GM12801 (cell line): ENCODE data around the gene IL1A.

Experiments used
- TF ChIP-seq, protein P1 (sequence below): IDR thresholded peaks from one replicate; pipeline ENCODE4 v1.5.1; 2011; ENCODE audit warnings: control low read depth; ENCODE audit not compliant: insufficient read length; ENCODE audit errors: extremely low read depth

Gene IL1A, protein sequence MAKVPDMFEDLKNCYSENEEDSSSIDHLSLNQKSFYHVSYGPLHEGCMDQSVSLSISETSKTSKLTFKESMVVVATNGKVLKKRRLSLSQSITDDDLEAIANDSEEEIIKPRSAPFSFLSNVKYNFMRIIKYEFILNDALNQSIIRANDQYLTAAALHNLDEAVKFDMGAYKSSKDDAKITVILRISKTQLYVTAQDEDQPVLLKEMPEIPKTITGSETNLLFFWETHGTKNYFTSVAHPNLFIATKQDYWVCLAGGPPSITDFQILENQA

GRCh38 chr2:112784199-112785189, at the start of gene IL1A:
IL1A (minus strand) TSS chr2:112784493; CDS start chr2:112783770, 723 bp downstream.
- TF ChIP-seq, protein P1, sequence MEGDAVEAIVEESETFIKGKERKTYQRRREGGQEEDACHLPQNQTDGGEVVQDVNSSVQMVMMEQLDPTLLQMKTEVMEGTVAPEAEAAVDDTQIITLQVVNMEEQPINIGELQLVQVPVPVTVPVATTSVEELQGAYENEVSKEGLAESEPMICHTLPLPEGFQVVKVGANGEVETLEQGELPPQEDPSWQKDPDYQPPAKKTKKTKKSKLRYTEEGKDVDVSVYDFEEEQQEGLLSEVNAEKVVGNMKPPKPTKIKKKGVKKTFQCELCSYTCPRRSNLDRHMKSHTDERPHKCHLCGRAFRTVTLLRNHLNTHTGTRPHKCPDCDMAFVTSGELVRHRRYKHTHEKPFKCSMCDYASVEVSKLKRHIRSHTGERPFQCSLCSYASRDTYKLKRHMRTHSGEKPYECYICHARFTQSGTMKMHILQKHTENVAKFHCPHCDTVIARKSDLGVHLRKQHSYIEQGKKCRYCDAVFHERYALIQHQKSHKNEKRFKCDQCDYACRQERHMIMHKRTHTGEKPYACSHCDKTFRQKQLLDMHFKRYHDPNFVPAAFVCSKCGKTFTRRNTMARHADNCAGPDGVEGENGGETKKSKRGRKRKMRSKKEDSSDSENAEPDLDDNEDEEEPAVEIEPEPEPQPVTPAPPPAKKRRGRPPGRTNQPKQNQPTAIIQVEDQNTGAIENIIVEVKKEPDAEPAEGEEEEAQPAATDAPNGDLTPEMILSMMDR: no peak

- TF ChIP-seq, protein P1: no peak
These were observed 49.7 kb upstream of the IL1A start for GRCh38 chr2:112833976-112834375.

DNA sequence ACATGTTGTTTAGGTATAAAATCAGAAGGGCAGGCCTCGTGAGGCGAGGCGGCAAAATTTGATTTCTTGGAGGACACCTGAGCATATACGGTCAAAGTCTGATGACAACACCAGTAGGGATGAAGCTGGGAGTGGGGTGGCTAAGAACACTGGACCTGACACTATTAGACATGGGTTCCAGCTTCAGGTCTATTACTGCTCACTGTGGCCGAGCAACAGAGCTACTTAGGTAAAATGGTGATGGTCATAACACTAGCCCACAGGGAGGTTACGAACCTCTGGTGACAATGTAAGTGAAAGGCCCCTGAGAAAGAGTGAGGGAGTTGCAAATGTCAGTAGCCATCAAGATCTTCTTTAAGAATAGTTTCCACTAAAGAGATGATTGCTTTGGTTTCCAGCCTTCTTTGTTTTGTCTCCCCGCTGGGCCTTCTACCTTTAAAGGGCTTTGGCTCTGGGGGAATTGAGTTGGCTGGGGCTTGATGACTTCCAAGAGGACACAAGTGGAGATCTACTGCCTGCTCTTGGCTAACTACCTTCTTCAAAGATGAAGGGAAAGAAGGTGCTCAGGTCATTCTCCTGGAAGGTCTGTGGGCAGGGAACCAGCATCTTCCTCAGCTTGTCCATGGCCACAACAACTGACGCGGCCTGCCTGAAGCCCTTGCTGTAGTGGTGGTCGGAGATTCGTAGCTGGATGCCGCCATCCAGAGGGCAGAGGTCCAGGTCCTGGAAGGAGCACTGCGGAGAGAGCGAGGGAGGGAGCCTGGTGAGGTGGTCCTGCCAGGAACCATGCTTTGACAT, 48.7 kb upstream of the IL1A start:
- TF ChIP-seq, protein P1: no peak

GRCh38 chr2:112831946-112832840, 47.9 kb upstream of the IL1A start:
- TF ChIP-seq, protein P1: no peak

GRCh38 chr2:112831513-112831845, 47.2 kb upstream of the IL1A start:
- TF ChIP-seq, protein P1: no peak

GRCh38 chr2:112830682-112831512, 46.6 kb upstream of the IL1A start:
- TF ChIP-seq, protein P1: no peak
